ENCODE results near the gene STX4. TPM values are rescaled to one million over a fixed set of nuclear protein-coding genes. Genes with fewer than 3 reads are reported as not detected.

STX4 gene
- total and polyA plus RNA-seq, 9 of the 15 experiments (the other 6 are each of a cell fraction or from before 2014, with no cell fraction given), result 3.2 to 48.0 (median 21.5) TPM

GRCh38 chr16:30992931-30993816, 40.2 kb upstream of the STX4 start (continued):
- TF ChIP-seq AFF1 (IDR thresholded peaks at IDR 0.05; ENCODE audit: low read depth in 1 of 2, partially characterized antibody in 2 of 2), result no peak
- TF ChIP-seq RBM22 (IDR thresholded peaks at IDR 0.05; ENCODE audit: low read depth, low read length, poor library complexity, severe bottlenecking), result no peak
- no peak for TF ChIP-seq BDP1 (IDR thresholded peaks at IDR 0.05; ENCODE audit: insufficient read depth, insufficient read length)
- no peak for TF ChIP-seq ZNF174 (CRISPR knock-in tag; IDR thresholded peaks at IDR 0.05)
- TF ChIP-seq KHSRP (IDR thresholded peaks at IDR 0.05), result no peak
- TF ChIP-seq ZNF41 (CRISPR knock-in tag; conservative IDR thresholded peaks at IDR 0.05), result no peak
- TF ChIP-seq ZNF121 (CRISPR knock-in tag; conservative IDR thresholded peaks at IDR 0.05), result no peak

Measured in K562 (cell line).